Epithelial cell of esophagus (primary cell): ENCODE data around the gene CASP6.

Experiments used
- DNase-seq: peaks from one replicate; pipeline ENCODE4 v3.0.0; 2010; ENCODE audit warnings: low read depth
- H3K4me3 ChIP-seq: 2 replicates; pipeline ENCODE4 v1.5.1; 2011; ENCODE audit warnings: mild to moderate bottlenecking, low read length, control low read depth
- CTCF ChIP-seq: IDR thresholded peaks from 2 replicates; pipeline ENCODE4 v1.5.1; 2011; ENCODE audit warnings: low read depth, mild to moderate bottlenecking, low read length, control low read depth, inconsistent platforms; ENCODE audit not compliant: insufficient read depth; ENCODE audit errors: missing control alignments

CASP6 gene

GRCh38 chr4:109640644-109641043, 62.6 kb downstream of the CASP6 start:
- H3K4me3 ChIP-seq = no peak overlapping the region
- DNase-seq = no peak
- TF ChIP-seq CTCF = no peak
